GM12892 (cell line): ENCODE measurements around the gene LPIN3.

ENCODE experiments used
- POLR2A ChIP-seq: IDR thresholded peaks from 2 replicates; pipeline ENCODE4 v1.6.1; 2011; ENCODE audit warnings: low read depth, low read length, control low read depth
- TAF1 ChIP-seq: IDR thresholded peaks from 2 replicates; pipeline ENCODE4 v1.6.1; 2011; ENCODE audit warnings: low read depth, mild to moderate bottlenecking, control low read depth, low read length, borderline replicate concordance

GRCh38 chr20:41309817-41310216 lies 30.8 kb upstream of the LPIN3 start:
- TF ChIP-seq POLR2A (no peak), TAF1 (no peak)
